Measurements from ENCODE around the gene SDC3.

Gene SDC3

GRCh38 chr1:30915491-30916230 is 7.1 kb upstream of the SDC3 start:
- Mint-ChIP-seq H3K27me3 (ENCODE audit: low read depth) (peaks cover 17% of the 10 kb centered on the region), H3K4me1 (ENCODE audit: low read depth) (peaks cover 2% of the 10 kb centered on the region)

DNA sequence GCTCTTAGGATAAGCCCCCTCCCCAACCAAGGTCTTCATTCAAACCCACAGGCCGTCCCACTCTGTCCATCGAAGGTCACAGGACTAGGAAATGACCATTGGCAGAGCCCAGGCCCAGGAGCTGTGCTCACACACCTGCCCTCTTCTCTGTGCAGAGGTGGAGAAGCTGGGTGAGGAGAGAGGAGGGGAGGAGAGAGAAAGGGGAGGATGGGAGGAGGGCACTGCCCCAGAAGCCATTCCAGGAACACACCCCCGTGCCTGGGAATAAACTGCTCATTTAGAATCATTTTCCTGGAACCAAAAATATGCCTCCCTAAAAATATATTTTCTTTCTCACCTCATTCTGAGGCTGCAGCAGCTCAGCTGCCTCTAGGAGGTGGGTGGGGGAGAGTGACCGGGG is 6.4 kb upstream of the SDC3 start:
- H3K4me3 Mint-ChIP-seq: no peak overlapping the region
- peaks cover 2% of the 10 kb centered on the region for H3K4me1 Mint-ChIP-seq (ENCODE audit: low read depth)
- H3K27ac Mint-ChIP-seq: no peak overlapping the region
- H3K36me3 Mint-ChIP-seq (ENCODE audit: low read depth): no peaks in the 10 kb centered on the region
- H3K27me3 Mint-ChIP-seq (ENCODE audit: low read depth): peaks cover 19% of the 10 kb centered on the region
- no peaks in the 10 kb centered on the region for H3K9me3 Mint-ChIP-seq

More at GRCh38 chr1:30915491-30916230, 7.1 kb upstream of the SDC3 start:
- H3K9me3 Mint-ChIP-seq: no peaks in the 10 kb centered on the region
- H3K4me3 Mint-ChIP-seq: no peak overlapping the region
- no peaks in the 10 kb centered on the region for H3K36me3 Mint-ChIP-seq (ENCODE audit: low read depth)
- no peak overlapping the region for H3K27ac Mint-ChIP-seq

DNA sequence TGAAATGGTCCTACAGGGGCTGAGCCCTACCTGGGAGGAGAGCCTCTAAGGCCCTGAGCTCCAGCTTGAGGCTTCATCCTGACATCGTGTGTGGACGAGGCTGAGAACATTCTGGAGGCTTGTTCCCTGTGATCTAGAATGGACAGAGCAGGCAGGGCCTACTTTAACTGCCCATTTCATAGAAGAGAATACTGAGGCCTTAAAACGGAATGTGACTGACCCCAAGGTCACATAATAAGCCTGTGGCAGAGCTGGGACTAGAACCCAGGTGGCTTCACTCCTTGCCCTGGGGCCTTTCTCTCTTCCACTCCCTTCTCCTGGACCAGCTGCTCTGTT is 6.0 kb upstream of the SDC3 start:
- no peak overlapping the region for H3K27ac Mint-ChIP-seq

GRCh38 chr1:30912913-30913652 is 4.5 kb upstream of the SDC3 start:
- H3K27ac Mint-ChIP-seq: no peak overlapping the region

More for the DNA sequence above, 6.0 kb upstream of the SDC3 start:
- H3K4me3 Mint-ChIP-seq: no peak overlapping the region
- no peaks in the 10 kb centered on the region for H3K36me3 Mint-ChIP-seq (ENCODE audit: low read depth)
- H3K4me1 Mint-ChIP-seq (ENCODE audit: low read depth): peaks cover 3% of the 10 kb centered on the region
- peaks cover 20% of the 10 kb centered on the region for H3K27me3 Mint-ChIP-seq (ENCODE audit: low read depth)
- H3K9me3 Mint-ChIP-seq: no peaks in the 10 kb centered on the region

DNA sequence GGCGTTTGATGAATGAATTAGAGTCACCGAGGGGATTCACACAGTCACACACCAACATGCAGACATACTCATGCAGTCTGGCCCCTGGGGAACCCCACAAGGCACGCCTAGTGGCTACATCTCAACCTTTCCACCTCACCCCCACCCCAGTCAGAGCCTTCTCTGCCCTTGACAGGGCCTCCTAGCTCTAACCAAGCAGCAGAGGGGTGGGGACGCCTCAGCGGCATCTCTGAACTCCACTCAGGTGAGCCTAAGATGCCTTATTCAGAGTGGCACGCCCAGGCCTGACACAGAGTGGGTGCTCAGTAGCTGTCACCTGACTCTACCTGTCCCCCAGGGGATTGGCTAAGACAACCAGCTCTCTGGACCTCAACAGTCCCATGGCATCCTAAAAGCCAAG is 3.7 kb upstream of the SDC3 start:
- no peaks in the 10 kb centered on the region for H3K36me3 Mint-ChIP-seq (ENCODE audit: low read depth)
- H3K27ac Mint-ChIP-seq: no peak overlapping the region
- peaks cover 13% of the 10 kb centered on the region for H3K4me1 Mint-ChIP-seq (ENCODE audit: low read depth)
- peaks cover 34% of the 10 kb centered on the region for H3K27me3 Mint-ChIP-seq (ENCODE audit: low read depth)
- no peak overlapping the region for H3K4me3 Mint-ChIP-seq
- no peaks in the 10 kb centered on the region for H3K9me3 Mint-ChIP-seq

More at GRCh38 chr1:30912913-30913652, 4.5 kb upstream of the SDC3 start:
- Mint-ChIP-seq H3K9me3 (no peaks in the 10 kb centered on the region), H3K27me3 (ENCODE audit: low read depth) (peaks cover 27% of the 10 kb centered on the region), H3K4me3 (no peak overlapping the region), H3K4me1 (ENCODE audit: low read depth) (peaks cover 9% of the 10 kb centered on the region), H3K36me3 (ENCODE audit: low read depth) (no peaks in the 10 kb centered on the region)

- Mint-ChIP-seq H3K4me3 (no peak overlapping the region), H3K36me3 (ENCODE audit: low read depth) (no peaks in the 10 kb centered on the region), H3K27me3 (ENCODE audit: low read depth) (peaks cover 40% of the 10 kb centered on the region), H3K9me3 (no peaks in the 10 kb centered on the region), H3K27ac (no peak overlapping the region), H3K4me1 (ENCODE audit: low read depth) (peaks cover 13% of the 10 kb centered on the region)
Observed at GRCh38 chr1:30911059-30911954, 2.7 kb upstream of the SDC3 start.

DNA sequence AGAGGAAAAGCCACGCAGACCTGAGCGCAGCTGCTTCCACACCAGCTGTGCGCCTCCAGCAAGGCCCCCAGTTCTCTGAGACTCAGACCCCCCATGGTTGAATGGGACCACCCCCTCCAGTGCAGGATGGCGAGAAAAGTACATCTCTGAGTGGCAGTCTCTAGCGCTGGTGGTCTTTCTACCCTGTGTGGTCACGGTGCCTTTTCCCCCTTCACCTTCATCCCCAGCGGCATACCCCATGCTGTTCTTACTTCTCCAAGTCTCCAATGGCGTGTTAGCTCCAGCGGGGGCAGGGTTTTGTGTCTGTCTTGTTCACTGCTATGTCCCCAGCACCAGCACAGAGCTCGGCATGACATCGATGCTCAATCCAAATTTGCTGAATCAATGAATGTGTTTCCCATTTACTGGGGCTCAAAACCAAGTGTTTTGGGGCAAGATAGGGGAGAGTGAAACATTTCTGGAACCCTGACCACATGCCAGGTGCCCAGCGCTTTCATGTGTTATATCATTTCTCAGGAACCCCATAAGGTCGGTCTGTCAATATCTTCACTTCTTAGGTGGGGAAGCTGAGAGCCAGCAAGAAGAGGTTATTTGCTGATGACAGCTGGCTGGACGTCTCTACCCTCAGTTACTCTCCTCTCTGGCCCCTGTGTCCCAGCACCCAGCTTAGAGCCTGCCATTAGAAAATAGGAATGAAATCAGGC is 959 bp upstream of the SDC3 start:
- Mint-ChIP-seq H3K27ac (peak overlapping the region; percentile 29), H3K27me3 (ENCODE audit: low read depth) (peaks cover 55% of the 10 kb centered on the region), H3K36me3 (ENCODE audit: low read depth) (no peaks in the 10 kb centered on the region), H3K4me3 (peak overlapping the region; percentile 79), H3K9me3 (no peaks in the 10 kb centered on the region), H3K4me1 (ENCODE audit: low read depth) (peaks cover 13% of the 10 kb centered on the region)

DNA sequence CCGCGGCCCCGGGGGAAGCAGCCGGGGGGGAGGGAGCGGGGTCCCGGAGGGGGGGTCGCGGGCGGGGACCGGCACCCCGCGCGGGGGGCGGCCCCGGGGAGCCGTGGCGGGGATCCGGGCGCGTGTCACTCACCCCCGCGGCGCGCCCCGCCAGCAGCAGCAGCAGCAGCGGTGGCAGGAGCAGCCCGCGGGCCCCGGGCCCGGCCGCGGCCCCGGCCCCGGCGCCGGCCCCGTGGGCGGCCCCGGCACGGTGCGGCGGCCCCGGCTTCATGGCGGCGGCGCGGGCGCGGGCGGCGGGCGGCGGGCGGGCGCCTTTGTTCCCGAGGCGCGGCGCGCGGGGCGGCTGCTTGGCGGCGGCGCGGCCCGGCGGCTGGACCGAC is 252 bp downstream of the SDC3 start:
- no peak overlapping the region for H3K4me3 Mint-ChIP-seq
- peaks cover 13% of the 10 kb centered on the region for H3K4me1 Mint-ChIP-seq (ENCODE audit: low read depth)
- H3K27ac Mint-ChIP-seq: no peak overlapping the region
- no peaks in the 10 kb centered on the region for H3K36me3 Mint-ChIP-seq (ENCODE audit: low read depth)
- no peaks in the 10 kb centered on the region for H3K9me3 Mint-ChIP-seq
- peaks cover 62% of the 10 kb centered on the region for H3K27me3 Mint-ChIP-seq (ENCODE audit: low read depth)

DNA sequence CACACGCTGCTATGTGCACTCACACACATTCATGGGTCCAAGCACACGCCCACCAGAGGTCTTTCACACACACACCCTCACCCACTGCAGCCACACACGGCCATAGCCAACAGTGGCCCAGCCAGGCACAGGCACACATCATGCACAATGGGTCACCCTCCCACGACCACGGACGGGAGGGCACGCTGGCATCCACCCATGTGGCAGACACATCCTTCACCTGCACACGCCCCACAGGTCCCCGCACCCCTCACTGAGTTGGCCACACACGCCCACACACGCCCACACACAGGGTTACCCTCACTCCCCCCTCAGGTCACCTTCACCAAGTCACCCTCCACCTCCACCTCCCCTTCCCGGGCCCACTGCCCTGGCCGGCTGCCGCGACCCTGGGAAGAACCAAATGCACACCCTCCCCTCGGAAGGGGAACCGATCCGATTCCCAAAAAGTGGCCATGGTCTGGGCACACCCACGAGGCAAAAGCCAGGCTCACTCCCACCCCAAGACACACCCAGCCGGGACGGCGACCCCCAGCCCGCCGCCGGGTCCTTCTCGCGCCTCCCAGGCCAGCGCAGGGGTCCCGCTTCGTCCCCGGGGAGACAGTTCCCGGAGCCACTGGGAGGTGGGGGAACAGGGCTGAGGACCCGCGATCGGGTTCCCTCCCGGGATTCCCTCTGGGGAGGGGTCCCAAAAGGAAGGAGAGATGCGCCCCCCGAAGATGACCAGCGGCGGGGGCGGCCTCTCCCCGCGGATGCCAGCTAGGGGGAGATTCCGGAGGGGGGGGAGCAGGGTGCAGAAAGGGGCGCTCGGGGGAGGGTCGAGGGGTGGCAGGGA is 860 bp downstream of the SDC3 start:
- peak overlapping the region; percentile 11 for H3K27ac Mint-ChIP-seq
- H3K4me3 Mint-ChIP-seq: peak overlapping the region; percentile 74
- H3K27me3 Mint-ChIP-seq (ENCODE audit: low read depth): peaks cover 69% of the 10 kb centered on the region
- H3K9me3 Mint-ChIP-seq: no peaks in the 10 kb centered on the region
- peaks cover 12% of the 10 kb centered on the region for H3K4me1 Mint-ChIP-seq (ENCODE audit: low read depth)
- H3K36me3 Mint-ChIP-seq (ENCODE audit: low read depth): no peaks in the 10 kb centered on the region

DNA sequence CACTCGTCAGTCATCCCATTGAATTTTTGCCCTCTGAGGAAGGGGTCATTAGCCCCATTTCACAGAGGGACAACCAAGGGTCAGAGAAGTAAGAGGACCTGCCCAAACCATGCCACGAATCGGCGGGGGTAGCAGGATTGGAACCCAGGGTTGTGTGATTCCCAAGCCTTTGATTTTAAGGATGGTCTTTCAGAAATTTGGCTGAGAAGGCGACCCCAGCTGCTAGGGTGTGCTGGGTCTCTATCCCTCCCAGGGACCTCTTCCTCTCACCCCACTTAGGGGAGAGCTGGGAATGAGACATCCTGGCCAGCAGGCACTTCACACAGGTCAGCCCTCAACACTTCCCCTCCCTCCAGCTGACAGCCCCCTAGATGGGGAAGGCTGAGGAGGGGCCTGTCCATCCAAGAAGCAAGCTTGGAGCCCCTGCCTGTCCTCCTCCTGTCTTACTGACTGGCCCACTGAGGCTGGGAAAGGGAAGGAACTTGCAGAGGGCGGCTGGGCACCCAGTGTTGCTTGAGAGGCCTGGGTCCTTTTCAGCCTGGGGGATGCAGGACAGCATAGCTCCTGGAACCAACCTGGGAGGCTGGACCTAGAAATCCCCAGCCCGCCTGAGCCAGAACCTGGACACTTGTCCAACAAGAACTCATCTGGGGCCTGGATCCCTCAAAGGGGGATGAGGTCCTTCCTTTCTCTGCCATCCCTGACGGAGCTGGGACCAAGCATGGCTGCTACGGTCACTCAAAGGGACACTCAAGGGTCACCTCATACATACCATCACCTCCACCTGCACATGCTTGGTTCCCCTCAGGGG is 1.7 kb downstream of the SDC3 start:
- Mint-ChIP-seq H3K27me3 (ENCODE audit: low read depth) (peaks cover 68% of the 10 kb centered on the region), H3K4me3 (peak overlapping the region; percentile 74), H3K27ac (peak overlapping the region; percentile 11), H3K9me3 (no peaks in the 10 kb centered on the region), H3K36me3 (ENCODE audit: low read depth) (no peaks in the 10 kb centered on the region), H3K4me1 (ENCODE audit: low read depth) (peaks cover 12% of the 10 kb centered on the region)

DNA sequence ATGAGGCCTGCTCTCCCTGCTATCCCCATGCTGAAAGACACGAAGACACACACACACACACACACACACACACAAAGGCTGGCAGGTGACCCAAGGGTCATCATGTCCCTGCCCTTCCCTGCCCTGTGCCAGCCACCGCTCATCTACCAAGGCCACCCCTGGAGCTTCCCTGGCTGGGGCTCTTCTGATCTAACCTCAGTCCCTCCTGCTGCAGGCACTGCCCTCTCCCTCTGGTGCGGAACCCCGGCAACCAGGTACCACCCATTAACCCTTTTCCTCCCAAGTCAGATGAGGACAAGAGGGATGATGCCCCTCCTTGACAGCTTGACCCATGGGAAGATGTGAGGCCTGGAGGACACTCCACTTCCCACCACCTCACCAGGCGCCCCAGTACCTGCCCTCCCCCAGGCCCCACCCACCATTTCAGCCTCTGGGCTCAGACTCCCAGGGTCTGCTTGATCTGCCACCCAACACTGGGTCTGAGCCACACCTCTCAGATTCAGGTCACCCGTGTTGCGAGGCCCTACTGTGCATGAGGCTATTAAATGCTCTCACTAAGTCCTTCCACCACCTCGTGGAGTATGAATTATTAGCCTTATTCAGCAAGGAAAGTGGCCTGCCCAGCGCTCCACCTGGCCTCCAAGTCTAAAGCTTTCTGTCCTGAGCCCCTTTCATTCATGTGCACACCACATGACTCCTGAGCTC is 2.5 kb downstream of the SDC3 start:
- peaks cover 64% of the 10 kb centered on the region for H3K27me3 Mint-ChIP-seq (ENCODE audit: low read depth)
- no peak overlapping the region for H3K4me3 Mint-ChIP-seq
- H3K27ac Mint-ChIP-seq: no peak overlapping the region

DNA sequence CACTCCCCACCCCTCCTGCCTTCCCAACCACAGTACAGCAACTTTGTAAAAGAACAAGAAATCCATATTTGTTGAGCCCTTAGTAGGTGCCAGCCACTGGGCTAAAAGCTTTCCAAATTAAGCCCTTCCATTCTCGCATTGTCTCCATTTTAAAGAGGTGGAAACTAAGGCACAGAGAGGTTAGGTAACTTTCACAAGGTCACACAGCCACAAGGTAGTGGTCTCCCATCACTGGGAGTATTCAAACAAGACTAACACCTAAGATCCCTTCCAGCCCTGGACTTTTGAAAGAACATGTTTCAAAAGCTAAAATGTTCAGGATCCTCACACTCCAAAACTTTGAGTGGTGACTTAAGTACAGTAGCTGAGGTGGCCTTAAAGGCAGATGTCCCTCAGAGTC is 3.2 kb downstream of the SDC3 start:
- H3K4me1 Mint-ChIP-seq (ENCODE audit: low read depth): peaks cover 12% of the 10 kb centered on the region
- H3K36me3 Mint-ChIP-seq (ENCODE audit: low read depth): no peaks in the 10 kb centered on the region
- no peak overlapping the region for H3K4me3 Mint-ChIP-seq
- H3K27me3 Mint-ChIP-seq (ENCODE audit: low read depth): peaks cover 57% of the 10 kb centered on the region
- H3K27ac Mint-ChIP-seq: no peak overlapping the region
- no peaks in the 10 kb centered on the region for H3K9me3 Mint-ChIP-seq

More for the DNA sequence above, 2.5 kb downstream of the SDC3 start:
- H3K36me3 Mint-ChIP-seq (ENCODE audit: low read depth): no peaks in the 10 kb centered on the region
- no peaks in the 10 kb centered on the region for H3K9me3 Mint-ChIP-seq
- H3K4me1 Mint-ChIP-seq (ENCODE audit: low read depth): peaks cover 12% of the 10 kb centered on the region
